ENCODE data around the gene PRRT1. TPM values are rescaled to one million over a fixed set of nuclear protein-coding genes. Genes with fewer than 3 reads are reported as not detected.

PRRT1 gene
- total RNA-seq, 6 donors from 2014 or later = 0.69 to 6.3 (median 0.98) TPM; not detected in 1

GRCh38 chr6:32111424-32112066, 40.2 kb downstream of the PRRT1 start:
- TF ChIP-seq CTCF (IDR thresholded peaks at IDR 0.05) (no peak), POLR2AphosphoS5 (IDR thresholded peaks at IDR 0.05) (no peak), EP300 (IDR thresholded peaks at IDR 0.05) (no peak), POLR2A (IDR thresholded peaks at IDR 0.05) (peak in 1 of 4 donors; percentile 4)
- 41 to 65% methylated on average over 7 of the region's 7 CpGs for WGBS, 2 donors
- DNase-seq (no peak), ATAC-seq (ENCODE audit: low FRiP score in 2 of 2) (peak in 1 of 2 donors; percentile 14)
- no peaks in the 10 kb centered on the region for H3K9me3 ChIP-seq
- H3K36me3 ChIP-seq = peaks cover 6 to 19% (median 13%) of the 10 kb centered on the region in 4 donors
- H3K4me1 ChIP-seq = peaks cover 70 to 91% (median 79%) of the 10 kb centered on the region in 4 donors
- H3K4me3 ChIP-seq = no peak overlapping the region
- H3K27ac ChIP-seq = peak overlapping the region; percentile 79 to 86 (median 84)
- peaks cover 0 to 1% (median 0%) of the 10 kb centered on the region in 4 donors for H3K27me3 ChIP-seq

GRCh38 chr6:32110632-32111031, 41.1 kb downstream of the PRRT1 start:
- Histone ChIP-seq H3K27me3 (no peaks in the 10 kb centered on the region), H3K4me3 (no peak overlapping the region), H3K27ac (peak overlapping the region; percentile 79 to 86 (median 84)), H3K4me1 (peaks cover 75 to 92% (median 83%) of the 10 kb centered on the region in 4 donors), H3K36me3 (peaks cover 0 to 10% (median 3%) of the 10 kb centered on the region in 4 donors), H3K9me3 (no peaks in the 10 kb centered on the region)
- WGBS, 2 donors = 42 to 52% methylated on average over 4 to 7 of the region's 7 CpGs
- DNase-seq = no peak
- TF ChIP-seq POLR2AphosphoS5 (IDR thresholded peaks at IDR 0.05) (peak in 1 of 2 donors; percentile 65), CTCF (IDR thresholded peaks at IDR 0.05) (no peak)
- peak in 1 of 2 donors; percentile 7 for ATAC-seq (ENCODE audit: low FRiP score in 2 of 2)

GRCh38 chr6:32109765-32110160, 42.0 kb downstream of the PRRT1 start:
- WGBS, 2 donors = 35 to 60% methylated on average over 6 of the region's 6 CpGs
- peaks cover 69 to 86% (median 81%) of the 10 kb centered on the region in 4 donors for H3K4me1 ChIP-seq

GRCh38 chr6:32109114-32109764, 42.5 kb downstream of the PRRT1 start, which contains the start of gene TNXB:
TSS of gene TNXB (minus strand) at chr6:32109338. CDS start at chr6:32098198, 11,140 bp downstream.
- H3K4me1 ChIP-seq = peaks cover 64 to 81% (median 78%) of the 10 kb centered on the region in 4 donors
- WGBS, 2 donors = 5 to 28% methylated on average over 2 to 12 of the region's 12 CpGs

More at GRCh38 chr6:32109765-32110160, 42.0 kb downstream of the PRRT1 start:
- no peak for DNase-seq
- no peak for ATAC-seq (ENCODE audit: low FRiP score in 2 of 2)
- H3K4me3 ChIP-seq = peak overlapping the region in 2 of 4 donors; percentile 46 to 49
- H3K27ac ChIP-seq = peak overlapping the region; percentile 79 to 86 (median 84)
- H3K9me3 ChIP-seq = no peaks in the 10 kb centered on the region
- TF ChIP-seq POLR2A (IDR thresholded peaks at IDR 0.05) = no peak
- no peak for TF ChIP-seq EP300 (IDR thresholded peaks at IDR 0.05)
- TF ChIP-seq POLR2AphosphoS5 (IDR thresholded peaks at IDR 0.05) = no peak
- TF ChIP-seq CTCF (IDR thresholded peaks at IDR 0.05) = no peak
- no peaks in the 10 kb centered on the region for H3K27me3 ChIP-seq
- H3K36me3 ChIP-seq = peaks cover 0 to 1% (median 0%) of the 10 kb centered on the region in 4 donors

More at GRCh38 chr6:32109114-32109764, 42.5 kb downstream of the PRRT1 start, which contains the start of gene TNXB:
- TF ChIP-seq POLR2A (IDR thresholded peaks at IDR 0.05) (peak in 2 of 4 donors; percentile 23 to 47), POLR2AphosphoS5 (IDR thresholded peaks at IDR 0.05) (peak; percentile 74 to 77), CTCF (IDR thresholded peaks at IDR 0.05) (no peak)
- DNase-seq (no peak), ATAC-seq (ENCODE audit: low FRiP score in 2 of 2) (peak; percentile 6 to 54)
- Histone ChIP-seq H3K36me3 (no peaks in the 10 kb centered on the region), H3K9me3 (no peaks in the 10 kb centered on the region), H3K4me3 (peak within 1 kb of the TSS; percentile 8 to 49 (median 43)), H3K27me3 (no peaks in the 10 kb centered on the region), H3K27ac (peak within 1 kb of the TSS; percentile 79 to 86 (median 84))

Data from upper lobe of left lung (tissue), 6 donors.